Measurements from ENCODE around the gene LGALS9C. TPM values are rescaled to one million over a fixed set of nuclear protein-coding genes. Genes with fewer than 3 reads are reported as not detected.
"Not testable (repeated sequence)": the region's sequence is repeated elsewhere in the genome, so short reads cannot be mapped to it uniquely, and the experiment has no call there.

Gene LGALS9C
- total RNA-seq, 1 experiment from 2014 or later = not detected

DNA sequence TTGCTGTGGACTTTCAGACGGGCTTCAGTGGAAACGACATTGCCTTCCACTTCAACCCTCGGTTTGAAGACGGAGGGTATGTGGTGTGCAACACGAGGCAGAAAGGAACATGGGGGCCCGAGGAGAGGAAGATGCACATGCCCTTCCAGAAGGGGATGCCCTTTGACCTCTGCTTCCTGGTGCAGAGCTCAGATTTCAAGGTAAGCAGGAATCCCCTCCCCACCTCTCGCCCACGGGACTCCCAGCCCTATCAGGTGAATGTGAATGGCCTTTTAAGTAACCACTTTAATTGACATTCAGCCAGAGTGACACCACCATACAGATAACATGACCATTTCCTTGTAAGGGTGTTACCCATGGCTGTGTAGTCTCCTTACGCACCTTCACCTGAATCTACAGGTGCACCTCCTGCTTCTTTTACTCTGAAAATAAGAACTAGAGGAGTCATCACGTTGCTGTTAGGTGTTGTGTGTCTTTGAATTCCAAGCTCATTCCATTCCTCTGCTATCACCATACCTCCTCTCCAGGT lies 9.4 kb downstream of the LGALS9C start:
- ATAC-seq = peak; percentile 76
- DNase-seq (ENCODE audit: low spot score); H3K9me3 Mint-ChIP-seq; H3K27me3 Mint-ChIP-seq (ENCODE audit: low read depth); POLR2A ChIA-PET; H3K4me1 Mint-ChIP-seq; H3K27ac Mint-ChIP-seq; H3K36me3 Mint-ChIP-seq; CTCF ChIA-PET; H3K4me3 Mint-ChIP-seq: not testable (repeated sequence)

- H3K9me3 Mint-ChIP-seq; ATAC-seq; POLR2A ChIA-PET; DNase-seq (ENCODE audit: low spot score); H3K27me3 Mint-ChIP-seq (ENCODE audit: low read depth); H3K4me3 Mint-ChIP-seq; H3K4me1 Mint-ChIP-seq; H3K27ac Mint-ChIP-seq; H3K36me3 Mint-ChIP-seq; CTCF ChIA-PET: not testable (repeated sequence)
Measured at GRCh38 chr17:18487633-18488032, 11.0 kb downstream of the LGALS9C start.

DNA sequence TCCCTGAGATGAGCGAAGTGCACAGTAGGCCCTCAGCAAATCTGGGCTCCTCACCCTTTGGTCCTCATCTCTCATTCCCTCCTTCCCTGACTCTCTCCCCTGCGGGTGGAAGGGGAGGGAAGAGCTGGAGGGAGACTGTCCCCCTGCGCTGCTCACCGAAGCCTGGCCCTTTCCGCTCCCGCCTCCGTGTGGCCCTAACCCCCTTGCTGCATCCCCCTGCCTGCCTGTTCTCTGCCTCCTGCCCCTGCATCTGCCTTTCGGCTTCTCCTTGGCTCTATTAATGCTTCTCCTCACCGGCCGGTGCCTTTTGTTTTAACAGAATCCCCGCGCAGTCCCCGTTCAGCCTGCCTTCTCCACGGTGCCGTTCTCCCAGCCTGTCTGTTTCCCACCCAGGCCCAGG lies 12.0 kb downstream of the LGALS9C start:
- H3K9me3 Mint-ChIP-seq; H3K4me3 Mint-ChIP-seq; POLR2A ChIA-PET; CTCF ChIA-PET; H3K36me3 Mint-ChIP-seq; H3K27ac Mint-ChIP-seq; H3K27me3 Mint-ChIP-seq (ENCODE audit: low read depth); H3K4me1 Mint-ChIP-seq; DNase-seq (ENCODE audit: low spot score): not testable (repeated sequence)
- peak; percentile 49 for ATAC-seq

GRCh38 chr17:18490016-18490415 lies 13.4 kb downstream of the LGALS9C start:
- H3K9me3 Mint-ChIP-seq; H3K27me3 Mint-ChIP-seq (ENCODE audit: low read depth); H3K27ac Mint-ChIP-seq; CTCF ChIA-PET; DNase-seq (ENCODE audit: low spot score); POLR2A ChIA-PET; H3K4me3 Mint-ChIP-seq; H3K4me1 Mint-ChIP-seq; ATAC-seq; H3K36me3 Mint-ChIP-seq: not testable (repeated sequence)

- H3K9me3 Mint-ChIP-seq; H3K27ac Mint-ChIP-seq; H3K27me3 Mint-ChIP-seq (ENCODE audit: low read depth); H3K36me3 Mint-ChIP-seq; POLR2A ChIA-PET; H3K4me3 Mint-ChIP-seq; DNase-seq (ENCODE audit: low spot score); H3K4me1 Mint-ChIP-seq; CTCF ChIA-PET: not testable (repeated sequence)
- peak; percentile 11; the same call in 1 of the 2 replicates for ATAC-seq
Measured at GRCh38 chr17:18492712-18493480, 16.3 kb downstream of the LGALS9C start.

GRCh38 chr17:18494250-18494768 lies 17.7 kb downstream of the LGALS9C start:
- CTCF ChIA-PET; H3K36me3 Mint-ChIP-seq; H3K27me3 Mint-ChIP-seq (ENCODE audit: low read depth); H3K27ac Mint-ChIP-seq; ATAC-seq; H3K4me3 Mint-ChIP-seq; POLR2A ChIA-PET; DNase-seq (ENCODE audit: low spot score); H3K9me3 Mint-ChIP-seq; H3K4me1 Mint-ChIP-seq: not testable (repeated sequence)

DNA sequence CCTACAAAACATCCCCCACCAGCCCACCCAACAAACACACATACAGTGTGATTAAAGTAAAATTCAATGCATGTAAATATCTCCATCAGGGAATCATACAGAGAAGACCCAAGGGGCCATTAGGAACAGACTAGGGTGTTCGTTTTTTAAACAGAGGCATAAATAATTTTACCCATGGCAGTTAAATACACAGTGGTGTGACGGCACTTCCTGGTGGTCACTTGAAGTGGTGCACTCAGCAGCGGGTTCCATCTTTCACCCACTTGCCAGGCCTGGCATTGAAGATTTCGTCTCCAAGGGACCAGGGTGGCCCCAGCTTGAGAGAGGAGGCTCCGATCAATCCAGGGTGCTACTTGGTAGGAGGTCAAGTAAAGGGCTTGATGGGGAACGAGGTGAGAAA lies 20.5 kb downstream of the LGALS9C start:
- H3K9me3 Mint-ChIP-seq; H3K27me3 Mint-ChIP-seq (ENCODE audit: low read depth); H3K4me1 Mint-ChIP-seq; H3K4me3 Mint-ChIP-seq; H3K27ac Mint-ChIP-seq; POLR2A ChIA-PET; DNase-seq (ENCODE audit: low spot score); H3K36me3 Mint-ChIP-seq: not testable (repeated sequence)
- CTCF ChIA-PET = interaction anchor here (1.1 kb wide), 1 partner anchor 135 kb away, joined by 4 read pairs; no protein-coding TSS in a partner anchor
- TF ChIP-seq, protein P1, sequence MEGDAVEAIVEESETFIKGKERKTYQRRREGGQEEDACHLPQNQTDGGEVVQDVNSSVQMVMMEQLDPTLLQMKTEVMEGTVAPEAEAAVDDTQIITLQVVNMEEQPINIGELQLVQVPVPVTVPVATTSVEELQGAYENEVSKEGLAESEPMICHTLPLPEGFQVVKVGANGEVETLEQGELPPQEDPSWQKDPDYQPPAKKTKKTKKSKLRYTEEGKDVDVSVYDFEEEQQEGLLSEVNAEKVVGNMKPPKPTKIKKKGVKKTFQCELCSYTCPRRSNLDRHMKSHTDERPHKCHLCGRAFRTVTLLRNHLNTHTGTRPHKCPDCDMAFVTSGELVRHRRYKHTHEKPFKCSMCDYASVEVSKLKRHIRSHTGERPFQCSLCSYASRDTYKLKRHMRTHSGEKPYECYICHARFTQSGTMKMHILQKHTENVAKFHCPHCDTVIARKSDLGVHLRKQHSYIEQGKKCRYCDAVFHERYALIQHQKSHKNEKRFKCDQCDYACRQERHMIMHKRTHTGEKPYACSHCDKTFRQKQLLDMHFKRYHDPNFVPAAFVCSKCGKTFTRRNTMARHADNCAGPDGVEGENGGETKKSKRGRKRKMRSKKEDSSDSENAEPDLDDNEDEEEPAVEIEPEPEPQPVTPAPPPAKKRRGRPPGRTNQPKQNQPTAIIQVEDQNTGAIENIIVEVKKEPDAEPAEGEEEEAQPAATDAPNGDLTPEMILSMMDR (IDR thresholded peaks at IDR 0.05) = 0 out of 2 replicates have a peak, but pooled peaks have one; percentile 37
- peak; percentile 40 for ATAC-seq

GRCh38 chr17:18499100-18499499 lies 22.5 kb downstream of the LGALS9C start:
- CTCF ChIA-PET; ATAC-seq; H3K4me1 Mint-ChIP-seq; H3K36me3 Mint-ChIP-seq; H3K27ac Mint-ChIP-seq; H3K9me3 Mint-ChIP-seq; H3K4me3 Mint-ChIP-seq; H3K27me3 Mint-ChIP-seq (ENCODE audit: low read depth); POLR2A ChIA-PET; DNase-seq (ENCODE audit: low spot score): not testable (repeated sequence)

DNA sequence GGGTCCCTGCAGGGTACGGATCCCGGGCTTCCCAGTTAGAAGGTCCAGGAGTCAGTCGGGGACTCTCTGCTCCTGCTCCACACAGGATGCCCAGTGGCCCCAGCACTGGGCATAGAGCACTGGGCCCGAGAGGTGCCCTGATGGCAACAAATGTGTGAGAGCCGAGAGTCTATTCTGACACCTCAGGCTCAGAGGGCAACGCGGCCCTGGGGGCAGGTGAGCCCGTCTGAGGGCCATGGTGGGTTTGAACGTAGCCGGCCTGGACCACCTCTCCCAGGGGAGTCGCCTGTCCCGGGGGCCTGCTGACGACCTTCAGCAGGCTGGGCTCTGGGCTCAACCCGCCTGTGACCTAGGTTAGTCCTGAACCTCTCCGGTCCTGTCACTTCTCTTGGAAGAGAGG lies 23.2 kb downstream of the LGALS9C start:
- H3K36me3 Mint-ChIP-seq; DNase-seq (ENCODE audit: low spot score); H3K4me3 Mint-ChIP-seq; H3K27ac Mint-ChIP-seq; POLR2A ChIA-PET; CTCF ChIA-PET; ATAC-seq; H3K4me1 Mint-ChIP-seq; H3K27me3 Mint-ChIP-seq (ENCODE audit: low read depth); H3K9me3 Mint-ChIP-seq: not testable (repeated sequence)

- H3K27me3 Mint-ChIP-seq (ENCODE audit: low read depth); POLR2A ChIA-PET; H3K36me3 Mint-ChIP-seq; H3K9me3 Mint-ChIP-seq; H3K27ac Mint-ChIP-seq; H3K4me1 Mint-ChIP-seq; CTCF ChIA-PET; H3K4me3 Mint-ChIP-seq; DNase-seq (ENCODE audit: low spot score): not testable (repeated sequence)
- peak; percentile 73 for ATAC-seq
Measured at GRCh38 chr17:18500281-18500680, 23.7 kb downstream of the LGALS9C start.

DNA sequence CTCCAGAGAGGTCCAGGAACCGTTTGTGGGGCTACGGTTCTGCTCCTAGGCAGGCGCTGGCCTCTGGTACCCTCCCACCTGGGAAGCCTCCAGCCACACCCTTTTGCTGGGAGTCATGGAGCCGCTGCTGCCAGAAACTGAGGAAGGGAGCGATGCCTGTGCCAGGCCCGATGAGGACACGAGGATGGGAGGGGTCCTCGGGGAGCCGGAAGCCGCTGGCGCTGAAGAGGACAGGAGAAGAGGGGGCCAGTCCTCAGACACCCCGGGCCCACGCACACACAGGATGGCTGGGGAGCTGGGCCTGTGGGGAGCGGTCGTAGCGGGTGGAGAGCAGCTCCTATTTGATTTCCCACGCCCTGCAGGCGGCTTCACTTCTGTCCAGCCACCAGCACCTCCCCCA lies 24.2 kb downstream of the LGALS9C start:
- H3K9me3 Mint-ChIP-seq; POLR2A ChIA-PET; H3K36me3 Mint-ChIP-seq; H3K27ac Mint-ChIP-seq; DNase-seq (ENCODE audit: low spot score); CTCF ChIA-PET; H3K27me3 Mint-ChIP-seq (ENCODE audit: low read depth); H3K4me1 Mint-ChIP-seq; H3K4me3 Mint-ChIP-seq; ATAC-seq: not testable (repeated sequence)

GRCh38 chr17:18503221-18503620 lies 26.6 kb downstream of the LGALS9C start:
- H3K4me3 Mint-ChIP-seq; CTCF ChIA-PET; H3K27me3 Mint-ChIP-seq (ENCODE audit: low read depth); H3K27ac Mint-ChIP-seq; POLR2A ChIA-PET; H3K36me3 Mint-ChIP-seq; H3K4me1 Mint-ChIP-seq; ATAC-seq; H3K9me3 Mint-ChIP-seq: not testable (repeated sequence)
- DNase-seq (ENCODE audit: low spot score) = peak; percentile 46
